Brain microvascular endothelial cell (primary cell): ENCODE results near the gene CBLC.
A peak's percentile ranks its signal among the peaks of the same experiment; 100 is the strongest.

Experiments used
- DNase-seq: peaks from one replicate; pipeline ENCODE4 v3.0.0-alpha.2; 2020
- H3K27ac ChIP-seq: fragments of 250-450 bp; sonication (Bioruptor Pico); 2 replicates; pipeline ENCODE4 v1.5.1; 2020; ENCODE audit warnings: mild to moderate bottlenecking, moderate library complexity
- H3K27me3 ChIP-seq: fragments of 250-450 bp; sonication (Bioruptor Pico); replicated peaks from 2 replicates; pipeline ENCODE4 v1.5.1; 2020; ENCODE audit warnings: mild to moderate bottlenecking
- H3K36me3 ChIP-seq: fragments of 250-450 bp; sonication (Bioruptor Pico); replicated peaks from 2 replicates; pipeline ENCODE4 v1.5.1; 2020; ENCODE audit warnings: mild to moderate bottlenecking
- H3K4me3 ChIP-seq: 2 replicates; pipeline ENCODE4 v1.5.1; 2011; ENCODE audit warnings: low read depth, mild to moderate bottlenecking, control low read depth, low read length, moderate library complexity
- in situ Hi-C: cut with HindIII; loops from 2 replicates; pipeline ENCODE4 v1.10.0; 2017; ENCODE audit warnings: low sequenced_read_pairs, low pct_ligation_motif_present
- TF ChIP-seq, protein P1 (sequence below): IDR thresholded peaks from 2 replicates; pipeline ENCODE4 v1.5.1; 2011; ENCODE audit warnings: low read depth, mild to moderate bottlenecking, moderate library complexity, low read length, control low read depth, inconsistent platforms; ENCODE audit errors: missing control alignments

Gene CBLC

DNA sequence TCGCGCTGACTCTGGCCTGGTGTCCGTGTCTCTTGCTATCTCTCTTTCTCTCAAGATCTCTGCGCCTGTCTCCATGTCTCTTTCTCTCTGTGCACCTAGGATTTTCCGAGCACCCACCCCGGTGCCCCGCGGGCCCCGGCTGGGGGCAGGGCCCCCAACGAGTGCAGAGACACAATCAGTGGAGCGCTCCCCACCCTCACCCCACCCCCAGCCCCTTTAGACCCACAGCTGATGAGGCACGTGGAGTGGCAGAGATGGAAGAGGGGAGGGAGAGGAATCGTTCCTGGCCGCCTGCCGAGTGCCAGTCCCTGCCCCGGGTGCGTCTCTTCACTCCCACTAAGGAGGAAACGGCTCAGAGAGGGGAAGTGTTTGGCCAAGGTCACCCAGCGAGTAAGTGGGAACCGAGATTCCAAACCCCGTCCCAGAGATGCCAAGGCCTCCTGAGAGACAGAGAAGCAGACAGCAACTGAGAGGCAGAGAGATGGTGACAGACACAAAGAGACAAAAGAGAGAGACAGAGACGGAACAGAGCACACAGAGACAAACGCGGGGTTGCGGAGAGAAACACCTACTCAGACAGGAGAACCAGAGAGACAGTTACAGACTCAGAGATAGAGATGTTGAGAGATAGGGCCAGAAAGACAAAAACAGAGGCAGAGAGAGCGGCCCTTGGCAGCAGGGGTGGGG is 29.8 kb upstream of the CBLC start:
- DNase-seq, result no peak
- Histone ChIP-seq H3K27me3 (no peaks in the 10 kb centered on the region), H3K4me3 (peak overlapping the region; percentile 65), H3K27ac (peak overlapping the region; percentile 70), H3K36me3 (peaks cover 17% of the 10 kb centered on the region)
- in situ Hi-C loops, result no loop called here
- TF ChIP-seq, protein P1, sequence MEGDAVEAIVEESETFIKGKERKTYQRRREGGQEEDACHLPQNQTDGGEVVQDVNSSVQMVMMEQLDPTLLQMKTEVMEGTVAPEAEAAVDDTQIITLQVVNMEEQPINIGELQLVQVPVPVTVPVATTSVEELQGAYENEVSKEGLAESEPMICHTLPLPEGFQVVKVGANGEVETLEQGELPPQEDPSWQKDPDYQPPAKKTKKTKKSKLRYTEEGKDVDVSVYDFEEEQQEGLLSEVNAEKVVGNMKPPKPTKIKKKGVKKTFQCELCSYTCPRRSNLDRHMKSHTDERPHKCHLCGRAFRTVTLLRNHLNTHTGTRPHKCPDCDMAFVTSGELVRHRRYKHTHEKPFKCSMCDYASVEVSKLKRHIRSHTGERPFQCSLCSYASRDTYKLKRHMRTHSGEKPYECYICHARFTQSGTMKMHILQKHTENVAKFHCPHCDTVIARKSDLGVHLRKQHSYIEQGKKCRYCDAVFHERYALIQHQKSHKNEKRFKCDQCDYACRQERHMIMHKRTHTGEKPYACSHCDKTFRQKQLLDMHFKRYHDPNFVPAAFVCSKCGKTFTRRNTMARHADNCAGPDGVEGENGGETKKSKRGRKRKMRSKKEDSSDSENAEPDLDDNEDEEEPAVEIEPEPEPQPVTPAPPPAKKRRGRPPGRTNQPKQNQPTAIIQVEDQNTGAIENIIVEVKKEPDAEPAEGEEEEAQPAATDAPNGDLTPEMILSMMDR, result no peak

DNA sequence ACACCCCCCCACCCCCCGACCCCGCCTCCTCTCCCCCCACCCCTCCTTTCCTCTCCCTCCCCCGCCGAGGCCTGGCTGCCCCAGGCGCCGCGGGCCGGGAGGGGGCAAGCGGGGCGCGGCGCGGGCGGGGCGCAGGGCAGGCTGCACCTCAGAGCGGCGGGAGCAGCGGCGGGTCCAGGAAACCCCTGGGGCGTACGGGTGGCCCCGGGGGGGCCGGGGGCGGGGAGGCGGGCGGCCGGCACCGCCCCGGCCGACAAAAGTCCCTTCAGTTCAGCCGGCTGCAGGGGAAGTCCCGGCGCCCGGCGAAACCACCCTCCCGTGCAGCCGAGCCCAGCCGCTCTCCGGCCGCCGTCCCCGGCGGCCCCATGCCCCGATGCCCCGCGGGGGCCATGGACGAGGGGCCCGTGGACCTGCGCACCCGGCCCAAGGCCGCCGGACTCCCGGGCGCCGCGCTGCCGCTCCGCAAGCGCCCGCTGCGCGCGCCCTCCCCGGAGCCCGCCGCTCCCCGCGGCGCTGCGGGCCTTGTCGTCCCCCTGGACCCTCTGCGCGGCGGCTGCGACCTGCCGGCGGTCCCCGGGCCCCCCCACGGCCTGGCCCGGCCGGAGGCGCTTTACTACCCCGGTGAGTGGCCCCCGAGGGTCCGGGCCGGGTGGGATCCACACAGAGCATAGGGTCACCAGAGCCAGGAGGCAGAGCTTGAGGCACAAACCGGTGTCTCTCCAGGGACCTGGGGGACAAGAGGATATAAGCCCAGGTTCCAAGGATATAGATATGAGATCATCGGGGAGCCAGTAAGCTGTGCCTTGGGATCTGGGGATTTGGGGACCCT is 29.1 kb upstream of the CBLC start, which contains the start of gene BCL3:
TSS of gene BCL3 (plus strand) at position 283 of the 829 bp plus-strand sequence. CDS start at position 366, 83 bp downstream.
- in situ Hi-C loops, result no loop called here
- Histone ChIP-seq H3K4me3 (peak within 1 kb of the TSS; percentile 65), H3K27ac (peak within 1 kb of the TSS; percentile 70), H3K36me3 (peaks cover 18% of the 10 kb centered on the region), H3K27me3 (no peaks in the 10 kb centered on the region)
- no peak for DNase-seq
- TF ChIP-seq, protein P1, result no peak

DNA sequence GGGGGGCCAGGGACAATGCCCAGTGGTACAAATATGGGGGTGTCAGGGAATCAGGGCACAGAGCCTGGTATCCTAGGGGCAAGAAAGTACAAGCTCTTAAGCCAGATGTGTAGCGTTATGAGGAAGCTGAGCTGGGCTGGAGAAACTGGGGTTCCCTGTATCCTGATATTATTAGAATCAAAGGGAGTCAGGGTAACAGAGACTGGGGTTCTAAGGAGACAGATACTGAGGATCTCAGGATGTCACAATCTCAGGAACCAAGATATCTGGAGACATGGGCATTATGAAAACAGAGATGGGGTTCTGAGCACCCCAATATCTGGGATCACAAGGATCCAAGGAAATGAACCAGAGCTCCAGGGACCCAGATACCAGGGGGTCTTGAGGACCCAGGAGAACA is 28.4 kb upstream of the CBLC start:
- Histone ChIP-seq H3K36me3 (peaks cover 18% of the 10 kb centered on the region), H3K27ac (no peak overlapping the region), H3K4me3 (peak overlapping the region; percentile 65), H3K27me3 (no peaks in the 10 kb centered on the region)
- in situ Hi-C loops, result no loop called here
- TF ChIP-seq, protein P1, result no peak
- no peak for DNase-seq

DNA sequence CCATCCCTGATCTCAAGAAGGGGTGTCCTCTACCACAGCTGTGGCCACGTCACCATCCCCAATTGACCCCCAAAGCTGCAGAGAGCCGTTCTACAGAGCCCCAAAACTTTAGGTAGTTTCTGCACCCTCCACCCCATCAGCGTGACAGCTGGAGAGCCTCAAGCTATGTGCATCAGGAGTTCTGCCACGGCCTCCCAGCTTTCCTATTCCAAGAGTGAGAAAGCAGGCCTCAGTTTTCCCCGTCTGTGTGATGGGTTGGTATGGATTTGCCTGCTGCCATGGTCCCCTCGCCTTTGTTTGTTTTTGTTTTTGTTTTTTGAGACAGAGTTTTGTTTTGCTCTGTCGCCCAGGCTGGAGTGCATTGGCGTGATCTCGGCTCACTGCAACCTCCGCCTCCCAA is 27.7 kb upstream of the CBLC start:
- no peak for DNase-seq
- TF ChIP-seq, protein P1, result no peak
- in situ Hi-C loops, result no loop called here
- peaks cover 23% of the 10 kb centered on the region for H3K36me3 ChIP-seq
- H3K27me3 ChIP-seq, result no peaks in the 10 kb centered on the region
- H3K4me3 ChIP-seq, result peak overlapping the region; percentile 65
- H3K27ac ChIP-seq, result no peak overlapping the region

DNA sequence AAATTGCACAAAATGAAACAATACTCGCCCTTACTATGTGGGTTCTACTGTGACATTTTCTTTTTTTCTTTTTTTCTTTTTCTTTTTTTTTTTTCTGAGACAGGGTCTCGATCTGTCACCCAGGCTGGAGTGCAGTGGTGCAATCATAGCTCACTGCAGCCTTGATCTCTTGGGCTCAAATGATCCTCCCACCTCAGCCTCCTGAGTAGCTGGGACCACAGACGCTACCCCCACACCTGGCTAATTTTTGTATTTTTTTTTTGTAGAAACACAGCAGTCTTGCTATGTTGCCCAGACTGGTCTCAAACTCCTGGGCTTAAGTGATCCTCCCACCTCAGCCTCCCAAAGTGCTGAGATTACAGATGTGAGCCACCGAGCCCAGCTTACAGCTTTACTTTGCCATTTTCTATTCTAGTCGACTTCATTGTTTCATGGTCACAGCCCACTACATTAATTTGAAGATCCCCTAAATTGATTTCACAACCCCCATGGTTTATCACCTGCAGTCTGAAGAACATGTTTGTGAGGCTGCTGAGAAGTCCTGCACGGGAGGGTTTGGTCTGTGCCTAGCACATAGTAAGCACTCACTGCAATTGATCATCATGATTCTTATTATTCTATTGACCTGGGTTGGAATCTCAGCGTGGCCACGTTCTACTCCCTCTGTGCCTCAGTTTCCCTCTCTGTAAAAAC is 25.4 kb upstream of the CBLC start:
- Histone ChIP-seq H3K4me3 (no peak overlapping the region), H3K36me3 (peaks cover 36% of the 10 kb centered on the region), H3K27ac (no peak overlapping the region), H3K27me3 (no peaks in the 10 kb centered on the region)
- DNase-seq, result no peak
- TF ChIP-seq, protein P1, result no peak
- in situ Hi-C loops, result no loop called here
